GM19372 (cell line): Measurements from ENCODE around the gene DDX17.

Experiments used
- ATAC-seq: cut with Tn5 transposase; IDR thresholded peaks from one replicate; pipeline ENCODE4 v1.9.1; 2021; ENCODE audit warnings: mild to moderate bottlenecking, low read depth, moderate library complexity; ENCODE audit not compliant: unreplicated experiment

The DDX17 gene

GRCh38 chr22:38467904-38468442 lies 38.1 kb downstream of the DDX17 start, which contains the start of gene KDELR3:
Gene KDELR3 (plus strand): TSS chr22:38468096. CDS start chr22:38468234, 138 bp downstream.
- ATAC-seq, result peak; percentile 56

- no peak for ATAC-seq
These were observed 38.6 kb downstream of the DDX17 start for GRCh38 chr22:38467438-38467903.

- ATAC-seq, result no peak
These were observed 40.2 kb downstream of the DDX17 start for GRCh38 chr22:38465673-38466490.

- ATAC-seq, result no peak
These were observed 41.0 kb downstream of the DDX17 start for GRCh38 chr22:38464992-38465672.

GRCh38 chr22:38462960-38463784 lies 42.9 kb downstream of the DDX17 start:
- no peak for ATAC-seq

GRCh38 chr22:38461414-38462081 lies 44.6 kb downstream of the DDX17 start:
- no peak for ATAC-seq

- no peak for ATAC-seq
These were observed 45.1 kb downstream of the DDX17 start for GRCh38 chr22:38461057-38461413.

- ATAC-seq, result no peak
These were observed 45.7 kb downstream of the DDX17 start for GRCh38 chr22:38460426-38460840.

- no peak for ATAC-seq
These were observed 49.0 kb downstream of the DDX17 start for GRCh38 chr22:38456841-38457699.

- no peak for ATAC-seq
These were observed 49.8 kb downstream of the DDX17 start for GRCh38 chr22:38456272-38456835.

- ATAC-seq, result no peak
These were observed 50.4 kb downstream of the DDX17 start for GRCh38 chr22:38455530-38456271.

- no peak for ATAC-seq
These were observed 51.0 kb downstream of the DDX17 start, which contains the start of gene KCNJ4 for GRCh38 chr22:38455076-38455529. Gene KCNJ4 (minus strand): TSS chr22:38455199. CDS start chr22:38428132, 27,067 bp downstream.

- no peak for ATAC-seq
These were observed 51.6 kb downstream of the DDX17 start for GRCh38 chr22:38454353-38455075.

- no peak for ATAC-seq
These were observed 52.1 kb downstream of the DDX17 start for GRCh38 chr22:38453996-38454352.

GRCh38 chr22:38453066-38453672 lies 52.9 kb downstream of the DDX17 start:
- no peak for ATAC-seq

GRCh38 chr22:38452373-38453065 lies 53.6 kb downstream of the DDX17 start:
- no peak for ATAC-seq
